ENCODE data around the gene AVPR2. TPM values are rescaled to one million over a fixed set of nuclear protein-coding genes. Genes with fewer than 3 reads are reported as not detected.

The AVPR2 gene
- total RNA-seq, 1 donor from 2014 or later, result not detected

- Mint-ChIP-seq H3K4me3 (peak overlapping the region; percentile 44), H3K27ac (peak overlapping the region; percentile 74), H3K4me1 (peaks cover 34% of the 10 kb centered on the region), H3K36me3 (peaks cover 24% of the 10 kb centered on the region), H3K9me3 (no peaks in the 10 kb centered on the region), H3K27me3 (ENCODE audit: insufficient read depth, low read depth) (peaks cover 12% of the 10 kb centered on the region)
- TF ChIP-seq, protein P1, sequence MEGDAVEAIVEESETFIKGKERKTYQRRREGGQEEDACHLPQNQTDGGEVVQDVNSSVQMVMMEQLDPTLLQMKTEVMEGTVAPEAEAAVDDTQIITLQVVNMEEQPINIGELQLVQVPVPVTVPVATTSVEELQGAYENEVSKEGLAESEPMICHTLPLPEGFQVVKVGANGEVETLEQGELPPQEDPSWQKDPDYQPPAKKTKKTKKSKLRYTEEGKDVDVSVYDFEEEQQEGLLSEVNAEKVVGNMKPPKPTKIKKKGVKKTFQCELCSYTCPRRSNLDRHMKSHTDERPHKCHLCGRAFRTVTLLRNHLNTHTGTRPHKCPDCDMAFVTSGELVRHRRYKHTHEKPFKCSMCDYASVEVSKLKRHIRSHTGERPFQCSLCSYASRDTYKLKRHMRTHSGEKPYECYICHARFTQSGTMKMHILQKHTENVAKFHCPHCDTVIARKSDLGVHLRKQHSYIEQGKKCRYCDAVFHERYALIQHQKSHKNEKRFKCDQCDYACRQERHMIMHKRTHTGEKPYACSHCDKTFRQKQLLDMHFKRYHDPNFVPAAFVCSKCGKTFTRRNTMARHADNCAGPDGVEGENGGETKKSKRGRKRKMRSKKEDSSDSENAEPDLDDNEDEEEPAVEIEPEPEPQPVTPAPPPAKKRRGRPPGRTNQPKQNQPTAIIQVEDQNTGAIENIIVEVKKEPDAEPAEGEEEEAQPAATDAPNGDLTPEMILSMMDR (IDR thresholded peaks at IDR 0.05), result no peak
- no peak for TF ChIP-seq EZH2phosphoT487 (IDR thresholded peaks at IDR 0.05)
- TF ChIP-seq EZH2 (IDR thresholded peaks at IDR 0.05), result no peak
- no peak overlapping the region for H2AFZ ChIP-seq (replicated peaks)
- no peak overlapping the region for H3K9ac ChIP-seq
- H3F3A ChIP-seq (ENCODE audit: low read depth), result peaks cover 33% of the 10 kb centered on the region
- peaks cover 6% of the 10 kb centered on the region for H3K4me1 ChIP-seq
- peaks cover 11% of the 10 kb centered on the region for H3K79me2 ChIP-seq (ENCODE audit: low read depth)
- peaks cover 6% of the 10 kb centered on the region for H4K20me1 ChIP-seq (ENCODE audit: low read depth)
- H3K27ac ChIP-seq, result peak overlapping the region; percentile 80
- no peak overlapping the region for H3K4me3 ChIP-seq
- no peak overlapping the region for H3K4me2 ChIP-seq
- H3K9me3 ChIP-seq (ENCODE audit: low read depth), result no peaks in the 10 kb centered on the region
- no peaks in the 10 kb centered on the region for H3K36me3 ChIP-seq
- DNase-seq (ENCODE audit: low spot score), result peak; percentile 37
- H3K27me3 ChIP-seq, result no peaks in the 10 kb centered on the region
Measured at GRCh38 chrX:153948847-153949805, 44.7 kb downstream of the AVPR2 start.

- Histone ChIP-seq H4K20me1 (ENCODE audit: low read depth) (peaks cover 6% of the 10 kb centered on the region), H3K79me2 (ENCODE audit: low read depth) (peaks cover 11% of the 10 kb centered on the region), H3K9ac (no peak overlapping the region), H3K27me3 (no peaks in the 10 kb centered on the region), H3K4me2 (no peak overlapping the region), H3K4me3 (no peak overlapping the region), H3K4me1 (peaks cover 6% of the 10 kb centered on the region), H2AFZ (replicated peaks) (no peak overlapping the region), H3K36me3 (no peaks in the 10 kb centered on the region), H3K9me3 (ENCODE audit: low read depth) (no peaks in the 10 kb centered on the region), H3F3A (ENCODE audit: low read depth) (peaks cover 33% of the 10 kb centered on the region), H3K27ac (no peak overlapping the region)
- Mint-ChIP-seq H3K4me1 (peaks cover 34% of the 10 kb centered on the region), H3K4me3 (no peak overlapping the region), H3K27me3 (ENCODE audit: insufficient read depth, low read depth) (peaks cover 12% of the 10 kb centered on the region), H3K27ac (no peak overlapping the region), H3K9me3 (no peaks in the 10 kb centered on the region), H3K36me3 (peaks cover 29% of the 10 kb centered on the region)
- DNase-seq (ENCODE audit: low spot score), result no peak
- TF ChIP-seq, protein P1 (IDR thresholded peaks at IDR 0.05), result no peak
- TF ChIP-seq EZH2 (IDR thresholded peaks at IDR 0.05), result no peak
- TF ChIP-seq EZH2phosphoT487 (IDR thresholded peaks at IDR 0.05), result no peak
Measured at GRCh38 chrX:153950127-153950526, 45.7 kb downstream of the AVPR2 start.

GRCh38 chrX:153951683-153952372 lies 47.4 kb downstream of the AVPR2 start:
- peaks cover 31% of the 10 kb centered on the region for H3K4me1 Mint-ChIP-seq
- peaks cover 6% of the 10 kb centered on the region for H3K4me1 ChIP-seq
- H3K9me3 ChIP-seq (ENCODE audit: low read depth), result no peaks in the 10 kb centered on the region
- TF ChIP-seq EZH2phosphoT487 (IDR thresholded peaks at IDR 0.05), result no peak
- TF ChIP-seq, protein P1 (IDR thresholded peaks at IDR 0.05), result no peak
- no peak for TF ChIP-seq EZH2 (IDR thresholded peaks at IDR 0.05)
- peaks cover 6% of the 10 kb centered on the region for H4K20me1 ChIP-seq (ENCODE audit: low read depth)
- H3K27ac ChIP-seq, result no peak overlapping the region
- DNase-seq (ENCODE audit: low spot score), result no peak
- no peak overlapping the region for H3K4me3 Mint-ChIP-seq
- H3F3A ChIP-seq (ENCODE audit: low read depth), result peaks cover 33% of the 10 kb centered on the region
- H3K36me3 Mint-ChIP-seq, result peaks cover 37% of the 10 kb centered on the region
- no peak overlapping the region for H3K27ac Mint-ChIP-seq
- H2AFZ ChIP-seq (replicated peaks), result no peak overlapping the region
- no peaks in the 10 kb centered on the region for H3K27me3 ChIP-seq
- no peak overlapping the region for H3K4me3 ChIP-seq
- H3K4me2 ChIP-seq, result no peak overlapping the region
- no peak overlapping the region for H3K9ac ChIP-seq
- no peaks in the 10 kb centered on the region for H3K36me3 ChIP-seq
- H3K79me2 ChIP-seq (ENCODE audit: low read depth), result peaks cover 11% of the 10 kb centered on the region
- H3K27me3 Mint-ChIP-seq (ENCODE audit: insufficient read depth, low read depth), result peaks cover 10% of the 10 kb centered on the region
- H3K9me3 Mint-ChIP-seq, result no peaks in the 10 kb centered on the region

Measured in neural progenitor cell (in vitro differentiated cells).